ENCODE measurements around the gene CAPZB. TPM values are rescaled to one million over a fixed set of nuclear protein-coding genes. Genes with fewer than 3 reads are reported as not detected.
"Not testable (repeated sequence)": the region's sequence is repeated elsewhere in the genome, so short reads cannot be mapped to it uniquely, and the experiment has no call there.

The CAPZB gene
- total RNA-seq, 5 donors from 2014 or later (not counting 1 experiment from before 2014, with no cell fraction given): 272 to 342 (median 320) TPM

DNA sequence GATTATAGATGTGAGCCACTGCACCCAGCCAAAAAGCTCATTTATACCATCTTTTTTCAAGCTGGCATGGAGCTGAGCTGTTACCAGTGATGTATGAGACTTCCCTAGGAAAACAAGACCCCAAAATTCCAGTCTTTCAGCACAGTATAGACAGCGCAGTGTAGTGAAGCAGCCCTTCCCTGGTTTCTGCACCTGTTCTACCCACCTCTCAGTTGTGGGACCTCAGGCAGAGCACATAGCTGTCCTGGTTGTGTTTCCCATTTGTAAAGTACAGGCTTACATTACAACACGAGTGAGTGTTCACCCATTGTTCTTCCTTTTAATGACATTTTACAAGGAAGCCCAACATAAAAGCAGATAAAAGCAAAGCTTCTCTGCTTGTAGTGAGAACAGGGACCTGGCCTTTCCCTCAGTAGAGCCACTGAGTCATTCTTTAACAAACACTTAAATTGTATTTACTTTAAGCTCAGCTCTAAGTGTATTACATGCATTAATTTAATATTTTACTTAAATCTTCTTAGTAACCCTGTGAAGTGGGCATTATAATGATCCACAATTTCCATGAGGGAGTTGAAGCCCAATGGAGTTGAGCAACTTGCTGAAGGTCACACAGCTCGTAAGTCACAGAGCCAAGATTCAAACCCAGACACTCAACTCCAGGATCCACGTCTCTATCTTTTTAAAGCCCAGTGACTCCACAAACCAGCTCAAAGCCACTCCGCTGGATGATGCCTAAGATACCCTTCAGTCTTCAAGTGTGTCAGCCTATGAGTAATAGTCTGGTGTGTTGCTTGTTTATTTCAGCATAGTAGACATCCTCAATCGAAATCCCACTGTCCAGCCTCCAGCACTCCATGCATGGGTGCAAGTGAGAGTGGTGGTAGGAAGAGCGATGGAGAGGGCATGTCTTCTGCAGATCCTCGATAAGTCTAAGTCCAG, 40.5 kb upstream of the CAPZB start:
- Mint-ChIP-seq H3K27ac (no peak overlapping the region), H3K4me3 (no peak overlapping the region), H3K36me3 (peaks cover 3% of the 10 kb centered on the region), H3K4me1 (no peaks in the 10 kb centered on the region), H3K27me3 (no peaks in the 10 kb centered on the region), H3K9me3 (peaks cover 0 to 4% (median 0%) of the 10 kb centered on the region in 3 donors)
- DNase-seq (no peak), ATAC-seq (replicated peaks in 1 of 4) (no peak)
- Histone ChIP-seq H3K9me3 (no peaks in the 10 kb centered on the region), H3K27me3 (replicated peaks in 1 of 2; ENCODE audit: control insufficient read depth in 2 of 2, extremely low read depth in 1 of 2, insufficient read depth in 2 of 2, low read length in 1 of 2) (no peaks in the 10 kb centered on the region), H3K4me1 (ENCODE audit: control insufficient read depth in 1 of 2, extremely low read depth in 1 of 2, insufficient read depth in 2 of 2, low read length in 2 of 2) (no peaks in the 10 kb centered on the region), H3K36me3 (ENCODE audit: control insufficient read depth in 2 of 2, extremely low read depth in 1 of 2, insufficient read depth in 1 of 2, low read length in 1 of 2) (no peaks in the 10 kb centered on the region), H3K27ac (ENCODE audit: low read length) (no peak overlapping the region), H3K4me3 (ENCODE audit: control insufficient read depth in 1 of 2, extremely low read depth in 1 of 2, low read length in 1 of 2) (no peak overlapping the region)
- WGBS (ENCODE audit: insufficient coverage): 67% methylated on average over 2 of the region's 8 CpGs
- ChIA-PET POLR2A (interaction anchor here in 1 of 2 donors (0.6 kb wide), 1 partner anchor 64 kb away, joined by 6 read pairs; no protein-coding TSS in a partner anchor), CTCF (no interaction called here)

DNA sequence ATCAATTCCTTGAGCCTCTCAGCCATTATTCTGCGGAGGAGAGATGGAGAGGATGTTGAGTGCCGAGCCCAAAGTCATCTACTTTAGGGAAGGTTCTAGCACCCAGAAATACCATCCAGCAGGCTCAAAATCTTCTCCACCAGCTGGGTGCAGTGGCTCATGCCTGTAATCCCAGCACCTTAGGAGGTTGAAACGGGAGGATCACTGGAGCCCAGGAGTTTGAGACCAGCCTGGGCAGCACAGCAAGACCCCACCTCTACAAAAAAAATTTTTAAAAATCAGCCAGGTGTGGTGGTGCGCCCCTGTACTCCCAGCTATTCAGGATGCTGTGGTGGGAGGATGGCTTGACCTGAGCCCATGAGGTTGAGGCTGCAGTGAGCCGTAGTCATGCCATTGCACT, 39.5 kb upstream of the CAPZB start:
- ChIA-PET POLR2A (interaction anchor here in 1 of 2 donors (1.0 kb wide), 1 partner anchor 9 kb away, joined by 6 read pairs; no protein-coding TSS in a partner anchor), CTCF (interaction anchor here in 1 of 2 donors (0.6 to 0.7 kb wide), 3 partner anchors 187 to 303 kb away, joined by 3 to 4 read pairs (median 3); no protein-coding TSS in a partner anchor)
- H3K4me3 ChIP-seq (ENCODE audit: control insufficient read depth in 1 of 2, extremely low read depth in 1 of 2, low read length in 1 of 2): no peak overlapping the region
- ATAC-seq (replicated peaks in 1 of 4): no peak
- no peak overlapping the region for H3K27ac Mint-ChIP-seq
- no peaks in the 10 kb centered on the region for H3K27me3 ChIP-seq (replicated peaks in 1 of 2; ENCODE audit: control insufficient read depth in 2 of 2, extremely low read depth in 1 of 2, insufficient read depth in 2 of 2, low read length in 1 of 2)
- WGBS (ENCODE audit: insufficient coverage): no CpG with 5 or more reads among the region's 5 CpGs
- peaks cover under 1 to 2% (median 1%) of the 10 kb centered on the region in 3 donors for H3K4me1 Mint-ChIP-seq
- no peak overlapping the region for H3K4me3 Mint-ChIP-seq
- H3K36me3 Mint-ChIP-seq: peaks cover 3% of the 10 kb centered on the region
- H3K9me3 Mint-ChIP-seq: peaks cover 0 to 4% (median 0%) of the 10 kb centered on the region in 3 donors
- H3K4me1 ChIP-seq (ENCODE audit: control insufficient read depth in 1 of 2, extremely low read depth in 1 of 2, insufficient read depth in 2 of 2, low read length in 2 of 2): no peaks in the 10 kb centered on the region
- DNase-seq: no peak
- H3K9me3 ChIP-seq: no peaks in the 10 kb centered on the region
- no peaks in the 10 kb centered on the region for H3K36me3 ChIP-seq (ENCODE audit: control insufficient read depth in 2 of 2, extremely low read depth in 1 of 2, insufficient read depth in 1 of 2, low read length in 1 of 2)
- H3K27me3 Mint-ChIP-seq: no peaks in the 10 kb centered on the region
- no peak overlapping the region for H3K27ac ChIP-seq (ENCODE audit: low read length)

DNA sequence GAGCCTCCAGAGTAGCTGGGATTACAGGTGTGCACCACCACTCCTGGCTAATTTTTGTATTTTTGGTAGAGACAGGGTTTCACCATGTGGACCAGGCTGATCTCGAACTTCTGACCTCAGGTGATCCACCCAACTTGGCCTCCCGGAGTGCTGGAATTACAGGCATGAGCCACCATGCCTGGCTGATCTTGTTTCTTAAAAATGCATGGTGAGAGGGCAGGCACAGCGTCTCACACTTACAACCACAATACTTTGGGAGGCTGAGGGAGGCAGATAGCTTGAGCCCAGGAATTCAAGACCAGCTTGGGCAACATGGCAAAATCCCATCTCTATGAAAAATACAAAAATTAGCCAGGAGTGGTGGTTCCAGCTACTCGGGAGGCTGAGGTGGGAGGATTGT, 37.2 kb upstream of the CAPZB start:
- CTCF ChIA-PET; H3K4me1 ChIP-seq (ENCODE audit: control insufficient read depth in 1 of 2, extremely low read depth in 1 of 2, insufficient read depth in 2 of 2, low read length in 2 of 2); H3K27ac ChIP-seq (ENCODE audit: low read length); ATAC-seq (replicated peaks in 1 of 4); H3K27me3 Mint-ChIP-seq; H3K36me3 ChIP-seq (ENCODE audit: control insufficient read depth in 2 of 2, extremely low read depth in 1 of 2, insufficient read depth in 1 of 2, low read length in 1 of 2); H3K4me3 Mint-ChIP-seq; H3K4me1 Mint-ChIP-seq; H3K27me3 ChIP-seq (replicated peaks in 1 of 2; ENCODE audit: control insufficient read depth in 2 of 2, extremely low read depth in 1 of 2, insufficient read depth in 2 of 2, low read length in 1 of 2); H3K27ac Mint-ChIP-seq; H3K9me3 Mint-ChIP-seq; POLR2A ChIA-PET; DNase-seq; H3K9me3 ChIP-seq; H3K36me3 Mint-ChIP-seq; H3K4me3 ChIP-seq (ENCODE audit: control insufficient read depth in 1 of 2, extremely low read depth in 1 of 2, low read length in 1 of 2): not testable (repeated sequence)
- WGBS (ENCODE audit: insufficient coverage): no CpG with 5 or more reads among the region's 4 CpGs

DNA sequence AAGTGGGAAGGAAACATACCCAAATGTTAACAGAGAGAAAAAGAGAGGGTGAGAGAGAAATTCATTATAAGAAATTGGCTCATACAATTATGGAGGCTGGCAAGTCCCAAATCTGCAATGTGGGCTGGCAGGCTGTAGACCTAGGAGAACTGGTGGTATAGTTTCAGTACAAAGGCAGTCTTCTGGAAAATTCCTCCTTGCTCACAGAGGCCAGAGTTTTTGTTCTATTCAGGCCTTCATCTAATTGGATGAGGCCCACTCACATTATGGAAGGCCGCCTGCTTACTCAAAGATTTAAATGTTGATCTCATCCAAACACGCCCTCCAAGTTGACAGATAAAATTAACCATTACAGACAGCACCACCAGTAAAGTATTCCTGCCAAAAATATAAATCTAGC, 36.1 kb upstream of the CAPZB start:
- Histone ChIP-seq H3K27me3 (replicated peaks in 1 of 2; ENCODE audit: control insufficient read depth in 2 of 2, extremely low read depth in 1 of 2, insufficient read depth in 2 of 2, low read length in 1 of 2) (no peaks in the 10 kb centered on the region), H3K27ac (ENCODE audit: low read length) (no peak overlapping the region), H3K9me3 (no peaks in the 10 kb centered on the region), H3K36me3 (ENCODE audit: control insufficient read depth in 2 of 2, extremely low read depth in 1 of 2, insufficient read depth in 1 of 2, low read length in 1 of 2) (no peaks in the 10 kb centered on the region), H3K4me3 (ENCODE audit: control insufficient read depth in 1 of 2, extremely low read depth in 1 of 2, low read length in 1 of 2) (no peak overlapping the region), H3K4me1 (ENCODE audit: control insufficient read depth in 1 of 2, extremely low read depth in 1 of 2, insufficient read depth in 2 of 2, low read length in 2 of 2) (no peaks in the 10 kb centered on the region)
- no peaks in the 10 kb centered on the region for H3K27me3 Mint-ChIP-seq
- peaks cover 0 to 11% (median 0%) of the 10 kb centered on the region in 3 donors for H3K9me3 Mint-ChIP-seq
- ATAC-seq (replicated peaks in 1 of 4) (no peak), DNase-seq (no peak)
- peaks cover 7 to 8% (median 8%) of the 10 kb centered on the region in 3 donors for H3K4me1 Mint-ChIP-seq
- peaks cover 3% of the 10 kb centered on the region for H3K36me3 Mint-ChIP-seq
- WGBS (ENCODE audit: insufficient coverage): 100% methylated on average over 1 of the region's 2 CpGs
- no peak overlapping the region for H3K4me3 Mint-ChIP-seq
- CTCF ChIA-PET: no interaction called here
- no peak overlapping the region for H3K27ac Mint-ChIP-seq
- POLR2A ChIA-PET: no interaction called here

DNA sequence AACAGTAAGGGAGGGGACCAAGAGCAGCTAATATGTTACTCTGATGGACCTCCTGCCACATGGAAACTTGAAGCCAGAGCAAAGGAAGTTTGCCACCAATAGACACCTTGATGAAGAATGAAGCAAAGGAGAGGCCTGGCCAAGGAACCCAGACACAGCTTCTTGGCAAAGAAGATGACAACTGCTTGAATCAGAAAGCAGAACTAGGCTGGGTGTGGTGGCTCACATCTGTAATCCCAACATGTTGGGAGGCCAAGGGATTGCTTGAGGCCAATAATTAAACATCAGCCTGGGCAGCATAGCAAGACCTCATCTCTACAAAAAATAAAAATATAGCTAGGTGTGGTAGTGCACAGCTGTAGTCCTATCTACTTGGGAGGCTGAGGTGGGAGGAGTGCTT, 31.7 kb upstream of the CAPZB start:
- no peaks in the 10 kb centered on the region for H3K4me1 ChIP-seq (ENCODE audit: control insufficient read depth in 1 of 2, extremely low read depth in 1 of 2, insufficient read depth in 2 of 2, low read length in 2 of 2)
- H3K4me3 ChIP-seq (ENCODE audit: control insufficient read depth in 1 of 2, extremely low read depth in 1 of 2, low read length in 1 of 2): no peak overlapping the region
- no peaks in the 10 kb centered on the region for H3K27me3 Mint-ChIP-seq
- peaks cover 7 to 12% (median 10%) of the 10 kb centered on the region in 3 donors for H3K4me1 Mint-ChIP-seq
- ATAC-seq (replicated peaks in 1 of 4): no peak
- no peak overlapping the region for H3K27ac ChIP-seq (ENCODE audit: low read length)
- H3K4me3 Mint-ChIP-seq: no peak overlapping the region
- H3K27ac Mint-ChIP-seq: no peak overlapping the region
- H3K27me3 ChIP-seq (replicated peaks in 1 of 2; ENCODE audit: control insufficient read depth in 2 of 2, extremely low read depth in 1 of 2, insufficient read depth in 2 of 2, low read length in 1 of 2): no peaks in the 10 kb centered on the region
- CTCF ChIA-PET: no interaction called here
- POLR2A ChIA-PET: no interaction called here
- H3K36me3 ChIP-seq (ENCODE audit: control insufficient read depth in 2 of 2, extremely low read depth in 1 of 2, insufficient read depth in 1 of 2, low read length in 1 of 2): no peaks in the 10 kb centered on the region
- H3K9me3 Mint-ChIP-seq: peaks cover 0 to 11% (median 0%) of the 10 kb centered on the region in 3 donors
- peaks cover 3% of the 10 kb centered on the region for H3K36me3 Mint-ChIP-seq
- no peaks in the 10 kb centered on the region for H3K9me3 ChIP-seq
- DNase-seq: no peak

DNA sequence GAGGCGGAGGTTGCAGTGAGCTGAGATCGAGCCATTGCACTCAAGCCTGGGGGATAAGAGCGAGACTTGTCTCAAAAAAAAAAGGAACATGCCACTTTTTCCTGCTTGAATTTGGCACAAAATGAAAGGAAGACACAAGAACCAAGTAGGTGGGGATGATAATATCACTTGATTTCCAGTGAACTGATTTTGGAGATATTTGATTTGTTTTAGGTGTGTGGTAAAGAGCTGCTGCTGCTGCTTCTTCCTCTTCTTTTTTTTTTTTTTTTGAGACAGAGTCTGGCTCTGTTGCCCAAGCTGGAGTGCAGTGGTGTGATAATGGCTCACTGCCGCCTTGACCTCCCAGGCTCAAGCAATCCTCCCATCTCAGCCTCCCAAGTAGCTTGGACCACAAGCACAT, 29.9 kb upstream of the CAPZB start:
- H3K27me3 ChIP-seq (replicated peaks in 1 of 2; ENCODE audit: control insufficient read depth in 2 of 2, extremely low read depth in 1 of 2, insufficient read depth in 2 of 2, low read length in 1 of 2): no peaks in the 10 kb centered on the region
- H3K9me3 Mint-ChIP-seq: peaks cover 0 to 7% (median 0%) of the 10 kb centered on the region in 3 donors
- peaks cover 7 to 13% (median 12%) of the 10 kb centered on the region in 3 donors for H3K4me1 Mint-ChIP-seq
- no peaks in the 10 kb centered on the region for H3K36me3 ChIP-seq (ENCODE audit: control insufficient read depth in 2 of 2, extremely low read depth in 1 of 2, insufficient read depth in 1 of 2, low read length in 1 of 2)
- DNase-seq (no peak), ATAC-seq (replicated peaks in 1 of 4) (no peak)
- no peaks in the 10 kb centered on the region for H3K9me3 ChIP-seq
- ChIA-PET POLR2A (interaction anchor here (0.5 to 0.8 kb wide), 4 partner anchors 9 to 402 kb away, joined by 3 to 10 read pairs (median 6); no protein-coding TSS in a partner anchor), CTCF (interaction anchor here (0.6 to 0.8 kb wide), 3 partner anchors 30 to 918 kb away, joined by 3 to 5 read pairs (median 3); partner anchors contain the start of gene CAPZB (in 1 of the 2))
- H3K4me3 Mint-ChIP-seq: no peak overlapping the region
- no peaks in the 10 kb centered on the region for H3K4me1 ChIP-seq (ENCODE audit: control insufficient read depth in 1 of 2, extremely low read depth in 1 of 2, insufficient read depth in 2 of 2, low read length in 2 of 2)
- H3K36me3 Mint-ChIP-seq: no peaks in the 10 kb centered on the region
- WGBS (ENCODE audit: insufficient coverage): 96% methylated on average over 3 of the region's 4 CpGs
- no peaks in the 10 kb centered on the region for H3K27me3 Mint-ChIP-seq
- no peak overlapping the region for H3K27ac Mint-ChIP-seq
- H3K27ac ChIP-seq (ENCODE audit: low read length): no peak overlapping the region
- H3K4me3 ChIP-seq (ENCODE audit: control insufficient read depth in 1 of 2, extremely low read depth in 1 of 2, low read length in 1 of 2): no peak overlapping the region
